ENCODE results near the gene MAP3K9.

The MAP3K9 gene

GRCh38 chr14:70741482-70741881 lies 67.8 kb downstream of the MAP3K9 start:
- no peak overlapping the region for H3K27ac ChIP-seq
- no peak for TF ChIP-seq CTCF (conservative IDR thresholded peaks at IDR 0.05)
- TF ChIP-seq ZFX (IDR thresholded peaks at IDR 0.05): no peak

GRCh38 chr14:70735043-70735442 lies 74.3 kb downstream of the MAP3K9 start:
- no peak for TF ChIP-seq CTCF (conservative IDR thresholded peaks at IDR 0.05)
- no peak for TF ChIP-seq ZFX (IDR thresholded peaks at IDR 0.05)
- H3K27ac ChIP-seq: no peak overlapping the region

GRCh38 chr14:70731447-70732239 lies 77.7 kb downstream of the MAP3K9 start:
- H3K27ac ChIP-seq: no peak overlapping the region

GRCh38 chr14:70730393-70730792 lies 78.9 kb downstream of the MAP3K9 start:
- H3K27ac ChIP-seq: no peak overlapping the region
- TF ChIP-seq ZFX (IDR thresholded peaks at IDR 0.05) (no peak), CTCF (conservative IDR thresholded peaks at IDR 0.05) (no peak)

More at GRCh38 chr14:70731447-70732239, 77.7 kb downstream of the MAP3K9 start:
- TF ChIP-seq CTCF (conservative IDR thresholded peaks at IDR 0.05) (no peak), ZFX (IDR thresholded peaks at IDR 0.05) (no peak)

- no peak for TF ChIP-seq CTCF (conservative IDR thresholded peaks at IDR 0.05)
- no peak for TF ChIP-seq ZFX (IDR thresholded peaks at IDR 0.05)
- no peak overlapping the region for H3K27ac ChIP-seq
Measured at GRCh38 chr14:70726651-70727375, 82.5 kb downstream of the MAP3K9 start.

GRCh38 chr14:70724944-70725343 lies 84.4 kb downstream of the MAP3K9 start:
- H3K27ac ChIP-seq: no peak overlapping the region
- TF ChIP-seq CTCF (conservative IDR thresholded peaks at IDR 0.05): no peak
- no peak for TF ChIP-seq ZFX (IDR thresholded peaks at IDR 0.05)

- no peak for TF ChIP-seq ZFX (IDR thresholded peaks at IDR 0.05)
- no peak for TF ChIP-seq CTCF (conservative IDR thresholded peaks at IDR 0.05)
Measured at GRCh38 chr14:70724110-70724509, 85.2 kb downstream of the MAP3K9 start.

More at GRCh38 chr14:70724110-70724509, 85.2 kb downstream of the MAP3K9 start:
- no peak overlapping the region for H3K27ac ChIP-seq
